OCI-LY7 (cell line): Measurements from ENCODE around the gene TRIM46. TPM values are rescaled to one million over a fixed set of nuclear protein-coding genes. Genes with fewer than 3 reads are reported as not detected.
"Not testable (repeated sequence)": the region's sequence is repeated elsewhere in the genome, so short reads cannot be mapped to it uniquely, and the experiment has no call there.

ENCODE experiments used
- BruUV-seq: library from RNA; stranded (reverse); fragments of 400-500 nt; replicated peaks from 2 replicates; lab custom pipeline; 2021; lab: Mats Ljungman, UMichigan
- CTCF ChIA-PET: fragments of 300-600 bp; sonication (Branson Sonifier 250); formaldehyde crosslinking; loops from one replicate; lab custom pipeline; 2022; ENCODE audit warnings: antibody characterized with exemption; ENCODE audit not compliant: unreplicated experiment; lab: Charles Lee
- POLR2A ChIA-PET: fragments of 300-600 bp; sonication (Branson Sonifier 250); formaldehyde crosslinking; loops from one replicate; lab custom pipeline; 2022; ENCODE audit warnings: antibody characterized with exemption; lab: Charles Lee
- DNase-seq: peaks from one replicate; pipeline ENCODE4 v3.0.0-alpha.2; 2015; ENCODE audit warnings: low spot score
- H2AFZ ChIP-seq: fragments of 200-600 bp; sonication (generic), shearing (Covaris generic); 2 replicates; pipeline ENCODE4 v1.6.1; 2014; ENCODE audit warnings: mild to moderate bottlenecking, antibody characterized with exemption, low read length, moderate library complexity
- H3K27ac ChIP-seq: fragments of 200-600 bp; sonication (generic); 2 replicates; pipeline ENCODE4 v1.5.1; 2014; ENCODE audit warnings: mixed run types, low read depth, mild to moderate bottlenecking, moderate library complexity, low read length, inconsistent platforms; ENCODE audit not compliant: poor library complexity, severe bottlenecking
- H3K36me3 ChIP-seq: fragments of 200-600 bp; sonication (generic); 2 replicates; pipeline ENCODE4 v1.6.1; 2014; ENCODE audit warnings: mild to moderate bottlenecking, antibody characterized with exemption, low read length, moderate library complexity, mixed read lengths; ENCODE audit not compliant: insufficient read depth
- H3K4me1 ChIP-seq: fragments of 200-600 bp; sonication (generic); 2 replicates; pipeline ENCODE4 v1.5.1; 2014; ENCODE audit warnings: mild to moderate bottlenecking, low read length; ENCODE audit not compliant: insufficient read depth, poor library complexity, severe bottlenecking
- H3K4me2 ChIP-seq: fragments of 200-600 bp; sonication (generic); 2 replicates; pipeline ENCODE4 v1.6.1; 2014; ENCODE audit warnings: mild to moderate bottlenecking, low read length
- H3K4me3 ChIP-seq: fragments of 200-600 bp; sonication (generic); 2 replicates; pipeline ENCODE4 v1.5.1; 2014; ENCODE audit warnings: mild to moderate bottlenecking, low read depth, low read length; ENCODE audit not compliant: poor library complexity, severe bottlenecking
- H3K79me2 ChIP-seq: fragments of 200-600 bp; sonication (generic); 2 replicates; pipeline ENCODE4 v1.6.1; 2016; ENCODE audit warnings: low read depth, mild to moderate bottlenecking, low read length, moderate library complexity, mixed read lengths; ENCODE audit not compliant: insufficient read depth
- H3K9me2 ChIP-seq: fragments of 200-600 bp; sonication (generic); 2 replicates; pipeline ENCODE4 v1.6.1; 2016; ENCODE audit warnings: mild to moderate bottlenecking, low read length, mixed read lengths; ENCODE audit not compliant: insufficient read depth
- H3K9me3 ChIP-seq: fragments of 200-600 bp; sonication (generic); 2 replicates; pipeline ENCODE4 v1.6.1; 2014; ENCODE audit warnings: mild to moderate bottlenecking, mixed run types, low read length, mixed read lengths
- H4K20me1 ChIP-seq: fragments of 200-600 bp; sonication (generic); 2 replicates; pipeline ENCODE4 v1.6.1; 2014; ENCODE audit warnings: mild to moderate bottlenecking, antibody characterized with exemption, low read length, moderate library complexity, mixed read lengths; ENCODE audit not compliant: insufficient read depth
- intact Hi-C: fragments of 100-400 bp; cut with micrococcal nuclease; formaldehyde crosslinking; loops from one replicate; pipeline ENCODE4 v1.10.0; 2022; ENCODE audit not compliant: unreplicated experiment
- small RNA-seq: library from RNA; depleted of rRNA; stranded (forward); fragments of <200 nt; gene quantifications from one replicate; pipeline ENCODE3, GENCODE V24; 2014
- total RNA-seq, 2 experiments: library from RNA; depleted of rRNA in 1 of 2; stranded (reverse); fragments of >200 nt in 1 of 2; shearing (Covaris generic) in 1 of 2; gene quantifications; 2 replicates each; pipeline ENCODE4 v1.2.3, GENCODE V29; 2014 to 2022

Gene TRIM46
- total RNA-seq, 2 experiments from 2014 or later: 3.1 to 4.5 TPM

DNA sequence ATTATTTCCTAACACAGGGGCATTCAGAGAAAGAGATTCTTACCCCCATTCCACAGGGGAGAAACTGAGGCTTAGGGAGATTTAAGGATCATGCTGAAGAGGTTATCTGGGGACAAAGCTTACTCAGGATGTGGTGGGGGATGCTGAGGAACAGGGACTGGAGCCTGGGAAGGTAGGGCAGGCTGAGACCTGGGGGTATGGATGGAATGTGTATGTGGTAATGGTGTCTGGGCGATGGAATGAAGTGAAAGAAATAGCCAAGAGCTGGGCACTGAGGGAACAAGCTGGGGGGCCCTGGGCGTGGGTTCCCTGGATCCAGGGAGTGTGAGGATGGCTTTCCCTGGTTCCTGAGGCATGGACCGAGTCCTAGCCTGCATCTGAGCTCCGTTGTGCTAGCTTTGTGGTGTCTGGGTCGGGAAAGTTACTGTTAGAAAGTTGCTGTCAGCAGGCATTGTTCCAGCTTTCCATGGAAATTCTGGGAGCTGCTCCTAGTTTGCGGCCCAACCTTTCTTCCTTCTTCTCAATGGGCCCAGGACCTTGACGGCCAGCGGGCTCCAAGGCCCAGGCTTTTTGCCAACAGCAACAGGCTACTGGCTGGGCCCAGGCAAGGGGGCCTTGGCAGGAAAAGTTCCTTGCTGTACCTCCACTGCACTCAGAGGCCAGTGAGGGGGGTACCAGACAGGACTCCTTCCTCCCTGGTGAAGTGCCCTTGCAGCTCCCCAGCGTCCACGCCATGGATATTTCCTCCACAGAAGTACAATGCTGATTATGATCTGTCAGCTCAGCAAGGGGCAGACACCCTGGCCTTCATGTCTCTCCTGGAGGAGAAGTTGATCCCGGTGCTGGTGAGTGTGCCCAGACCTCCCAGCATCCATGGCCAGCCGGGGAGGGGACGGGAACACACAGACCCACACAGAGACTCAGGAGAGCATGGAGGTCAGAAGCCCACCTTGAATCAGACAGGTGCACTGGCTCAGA lies 58.6 kb downstream of the TRIM46 start:
- CTCF ChIA-PET, BruUV-seq, DNase-seq: not testable (repeated sequence)

DNA sequence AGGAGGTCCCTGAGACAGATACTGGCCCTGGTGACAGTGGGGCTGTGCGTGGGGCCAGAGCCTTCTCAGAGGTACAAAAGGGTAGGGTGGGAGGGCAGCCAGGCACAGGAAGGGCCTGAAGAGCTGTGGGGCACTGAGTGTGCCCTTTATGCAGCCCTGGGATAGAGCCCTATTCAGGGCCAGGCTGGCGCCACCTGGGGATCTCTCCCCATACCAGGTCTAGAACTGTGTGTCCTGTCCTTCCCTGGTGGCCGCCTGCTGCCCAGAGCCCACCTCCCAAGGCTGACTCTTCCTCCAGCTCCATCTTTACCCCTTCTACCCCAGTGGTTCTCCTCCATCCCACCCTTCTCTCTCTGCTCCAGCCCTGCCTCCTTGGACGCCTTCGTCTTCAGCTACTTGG lies 59.9 kb downstream of the TRIM46 start:
- CTCF ChIA-PET, POLR2A ChIA-PET, H3K4me2 ChIP-seq, DNase-seq, H4K20me1 ChIP-seq, H3K79me2 ChIP-seq, H3K9me2 ChIP-seq, H2AFZ ChIP-seq, H3K4me1 ChIP-seq, BruUV-seq, H3K27ac ChIP-seq, H3K9me3 ChIP-seq, H3K4me3 ChIP-seq, intact Hi-C loops: not testable (repeated sequence)
- peaks cover 11% of the 10 kb centered on the region for H3K36me3 ChIP-seq

More for the DNA sequence above, 58.6 kb downstream of the TRIM46 start:
- intact Hi-C loops, H3K27ac ChIP-seq, H3K9me2 ChIP-seq, H2AFZ ChIP-seq, H3K4me3 ChIP-seq, H3K9me3 ChIP-seq, POLR2A ChIA-PET, H3K4me2 ChIP-seq, H3K79me2 ChIP-seq, H4K20me1 ChIP-seq: not testable (repeated sequence)
- Histone ChIP-seq H3K36me3 (peaks cover 11% of the 10 kb centered on the region), H3K4me1 (peaks cover 12% of the 10 kb centered on the region)

Small RNA genes within 50 kb of the gene (small RNA-seq; reads per million reads assigned to genes)
- gene HMGN2P18: not detected

Other genes with a start within 250 kb of the TRIM46 start
- 16.3 and 19.1 TPM in 2 replicates for gene PMVK, start 237.1 kb upstream of the TRIM46 start, total RNA-seq (2014; rRNA removed; shearing (Covaris generic))
- 45.9 and 54.0 TPM in 2 replicates for gene PMVK, start 237.1 kb upstream of the TRIM46 start, total RNA-seq (2022)
- gene PBXIP1, start 217.8 kb upstream of the TRIM46 start, total RNA-seq (2014; rRNA removed; shearing (Covaris generic)): 23.8 and 26.6 TPM in 2 replicates
- gene PBXIP1, start 217.8 kb upstream of the TRIM46 start, total RNA-seq (2022): 37.7 and 39.8 TPM in 2 replicates
- 36.5 and 44.3 TPM in 2 replicates for gene PYGO2, start 212.1 kb upstream of the TRIM46 start, total RNA-seq (2014; rRNA removed; shearing (Covaris generic))
- gene PYGO2, start 212.1 kb upstream of the TRIM46 start, total RNA-seq (2022): 47.3 and 53.1 TPM in 2 replicates
- gene SHC1, start 203.1 kb upstream of the TRIM46 start, total RNA-seq (2014; rRNA removed; shearing (Covaris generic)): 31.4 and 37.6 TPM in 2 replicates
- 77.4 and 84.0 TPM in 2 replicates for gene SHC1, start 203.1 kb upstream of the TRIM46 start, total RNA-seq (2022)
- gene CKS1B, start 199.2 kb upstream of the TRIM46 start, total RNA-seq (2014; rRNA removed; shearing (Covaris generic)): 149 and 204 TPM in 2 replicates
- gene CKS1B, start 199.2 kb upstream of the TRIM46 start, total RNA-seq (2022): 230 and 260 TPM in 2 replicates
- 52.7 and 55.7 TPM in 2 replicates for gene FLAD1, start 190.5 kb upstream of the TRIM46 start, total RNA-seq (2014; rRNA removed; shearing (Covaris generic))
- gene FLAD1, start 190.5 kb upstream of the TRIM46 start, total RNA-seq (2022): 57.0 and 57.9 TPM in 2 replicates
- gene LENEP, start 180.3 kb upstream of the TRIM46 start, total RNA-seq (2014; rRNA removed; shearing (Covaris generic)): 0.95 and 2.3 TPM in 2 replicates
- 0.78 and 1.5 TPM in 2 replicates for gene LENEP, start 180.3 kb upstream of the TRIM46 start, total RNA-seq (2022)
- gene ZBTB7B, start 171.0 kb upstream of the TRIM46 start, total RNA-seq (2014; rRNA removed; shearing (Covaris generic)): 14.2 and 16.3 TPM in 2 replicates
- 22.2 and 23.2 TPM in 2 replicates for gene ZBTB7B, start 171.0 kb upstream of the TRIM46 start, total RNA-seq (2022)
- 0.85 and 1.7 TPM in 2 replicates for gene DCST2, start 140.1 kb upstream of the TRIM46 start, total RNA-seq (2014; rRNA removed; shearing (Covaris generic))
- 2.0 and 3.9 TPM in 2 replicates for gene DCST2, start 140.1 kb upstream of the TRIM46 start, total RNA-seq (2022)
- not detected in 2 replicates for gene DCST1, start 140.0 kb upstream of the TRIM46 start, total RNA-seq (2014; rRNA removed; shearing (Covaris generic))
- gene DCST1, start 140.0 kb upstream of the TRIM46 start, total RNA-seq (2022): not detected in 2 replicates
- gene ADAM15, start 122.5 kb upstream of the TRIM46 start, total RNA-seq (2014; rRNA removed; shearing (Covaris generic)): 14.2 and 19.7 TPM in 2 replicates
- gene ADAM15, start 122.5 kb upstream of the TRIM46 start, total RNA-seq (2022): 50.4 and 56.1 TPM in 2 replicates
- 10.5 and 11.5 TPM in 2 replicates for gene EFNA4, start 110.1 kb upstream of the TRIM46 start, total RNA-seq (2014; rRNA removed; shearing (Covaris generic))
- 9.0 and 10.1 TPM in 2 replicates for gene EFNA4, start 110.1 kb upstream of the TRIM46 start, total RNA-seq (2022)
- 5.7 and 6.7 TPM in 2 replicates for gene EFNA3, start 95.0 kb upstream of the TRIM46 start, total RNA-seq (2014; rRNA removed; shearing (Covaris generic))
- gene EFNA3, start 95.0 kb upstream of the TRIM46 start, total RNA-seq (2022): 4.8 and 10.8 TPM in 2 replicates
- gene EFNA1, start 46.0 kb upstream of the TRIM46 start, total RNA-seq (2014; rRNA removed; shearing (Covaris generic)): not detected in 2 replicates
- not detected in 2 replicates for gene EFNA1, start 46.0 kb upstream of the TRIM46 start, total RNA-seq (2022)
- gene SLC50A1, start 38.0 kb upstream of the TRIM46 start, total RNA-seq (2014; rRNA removed; shearing (Covaris generic)): 11.6 and 12.3 TPM in 2 replicates
- gene SLC50A1, start 38.0 kb upstream of the TRIM46 start, total RNA-seq (2022): 46.1 and 48.0 TPM in 2 replicates
- 32.5 and 41.8 TPM in 2 replicates for gene DPM3, start 33.3 kb upstream of the TRIM46 start, total RNA-seq (2014; rRNA removed; shearing (Covaris generic))
- 56.2 and 65.9 TPM in 2 replicates for gene DPM3, start 33.3 kb upstream of the TRIM46 start, total RNA-seq (2022)
- gene KRTCAP2, start 545 bp upstream of the TRIM46 start, total RNA-seq (2014; rRNA removed; shearing (Covaris generic)): 80.5 and 128 TPM in 2 replicates
- 141 and 166 TPM in 2 replicates for gene KRTCAP2, start 545 bp upstream of the TRIM46 start, total RNA-seq (2022)
- 6.9 and 11.1 TPM in 2 replicates for gene THBS3, start 34.0 kb downstream of the TRIM46 start, total RNA-seq (2014; rRNA removed; shearing (Covaris generic))
- 28.7 and 37.1 TPM in 2 replicates for gene THBS3, start 34.0 kb downstream of the TRIM46 start, total RNA-seq (2022)
- 67.6 and 70.2 TPM in 2 replicates for gene MTX1, start 34.8 kb downstream of the TRIM46 start, total RNA-seq (2014; rRNA removed; shearing (Covaris generic))
- gene MTX1, start 34.8 kb downstream of the TRIM46 start, total RNA-seq (2022): 43.9 and 45.7 TPM in 2 replicates
- gene ENTREP3, start 81.6 kb downstream of the TRIM46 start, total RNA-seq (2014; rRNA removed; shearing (Covaris generic)): 6.6 and 9.1 TPM in 2 replicates
- 53.1 and 59.3 TPM in 2 replicates for gene ENTREP3, start 81.6 kb downstream of the TRIM46 start, total RNA-seq (2022)
- gene SCAMP3, start 88.5 kb downstream of the TRIM46 start, total RNA-seq (2014; rRNA removed; shearing (Covaris generic)): 45.4 and 58.3 TPM in 2 replicates
- gene SCAMP3, start 88.5 kb downstream of the TRIM46 start, total RNA-seq (2022): 66.0 and 74.7 TPM in 2 replicates
- 59.8 and 96.7 TPM in 2 replicates for gene CLK2, start 99.7 kb downstream of the TRIM46 start, total RNA-seq (2014; rRNA removed; shearing (Covaris generic))
- gene CLK2, start 99.7 kb downstream of the TRIM46 start, total RNA-seq (2022): 107 and 121 TPM in 2 replicates
- 4.9 and 6.7 TPM in 2 replicates for gene HCN3, start 103.6 kb downstream of the TRIM46 start, total RNA-seq (2014; rRNA removed; shearing (Covaris generic))
- 19.0 and 19.2 TPM in 2 replicates for gene HCN3, start 103.6 kb downstream of the TRIM46 start, total RNA-seq (2022)
- 0.19 TPM in 1 of 2 replicates, not detected in the other for gene PKLR, start 127.6 kb downstream of the TRIM46 start, total RNA-seq (2014; rRNA removed; shearing (Covaris generic))
- gene PKLR, start 127.6 kb downstream of the TRIM46 start, total RNA-seq (2022): 0.18 and 0.51 TPM in 2 replicates
- 254 and 263 TPM in 2 replicates for gene FDPS, start 135.0 kb downstream of the TRIM46 start, total RNA-seq (2014; rRNA removed; shearing (Covaris generic))
- gene FDPS, start 135.0 kb downstream of the TRIM46 start, total RNA-seq (2022): 492 and 531 TPM in 2 replicates
- 7.1 and 15.1 TPM in 2 replicates for gene RUSC1, start 147.0 kb downstream of the TRIM46 start, total RNA-seq (2014; rRNA removed; shearing (Covaris generic))
- 20.9 and 25.6 TPM in 2 replicates for gene RUSC1, start 147.0 kb downstream of the TRIM46 start, total RNA-seq (2022)